Dendritic cell treated with granulocyte-macrophage colony-stimulating factor and Interleukin-4, amounts not matched to agents 40 ng/mL and 50 ng/mL, for 4 days (primary cell): ENCODE measurements around the gene CEMIP.

Source experiments
- H3K27ac Mint-ChIP-seq: one replicate; pipeline ENCODE4 v1.8.0; 2022; ENCODE audit warnings: mild to moderate bottlenecking, mixed read lengths
- H3K27me3 Mint-ChIP-seq: one replicate; pipeline ENCODE4 v1.8.0; 2022; ENCODE audit warnings: mild to moderate bottlenecking, mixed read lengths
- H3K36me3 Mint-ChIP-seq: one replicate; pipeline ENCODE4 v1.8.0; 2022; ENCODE audit warnings: low read depth, mixed read lengths
- H3K4me1 Mint-ChIP-seq: one replicate; pipeline ENCODE4 v1.8.0; 2022; ENCODE audit warnings: low read depth, mixed read lengths
- H3K4me3 Mint-ChIP-seq: one replicate; pipeline ENCODE4 v1.8.0; 2022; ENCODE audit warnings: mild to moderate bottlenecking, moderate library complexity, mixed read lengths
- H3K9me3 Mint-ChIP-seq: one replicate; pipeline ENCODE4 v1.8.0; 2022; ENCODE audit warnings: mixed read lengths
- intact Hi-C: fragments of 100-400 bp; cut with micrococcal nuclease; formaldehyde crosslinking; loops from one replicate; pipeline ENCODE4 v1.15.0; 2022

Gene CEMIP

GRCh38 chr15:80780416-80781221 is 1.4 kb downstream of the CEMIP start:
- peaks cover 83% of the 10 kb centered on the region for H3K27me3 Mint-ChIP-seq

GRCh38 chr15:80783260-80783659 is 4.1 kb downstream of the CEMIP start:
- H3K9me3 Mint-ChIP-seq, result no peaks in the 10 kb centered on the region
- H3K4me3 Mint-ChIP-seq, result no peak overlapping the region
- H3K36me3 Mint-ChIP-seq, result no peaks in the 10 kb centered on the region
- H3K27ac Mint-ChIP-seq, result no peak overlapping the region
- intact Hi-C loops, result no loop called here
- H3K4me1 Mint-ChIP-seq, result peaks cover 25% of the 10 kb centered on the region
- peaks cover 69% of the 10 kb centered on the region for H3K27me3 Mint-ChIP-seq

More at GRCh38 chr15:80780416-80781221, 1.4 kb downstream of the CEMIP start:
- no peaks in the 10 kb centered on the region for H3K36me3 Mint-ChIP-seq
- H3K4me1 Mint-ChIP-seq, result peaks cover 35% of the 10 kb centered on the region
- no peaks in the 10 kb centered on the region for H3K9me3 Mint-ChIP-seq
- H3K4me3 Mint-ChIP-seq, result no peak overlapping the region
- intact Hi-C loops, result no loop called here
- no peak overlapping the region for H3K27ac Mint-ChIP-seq

GRCh38 chr15:80785335-80785734 is 6.2 kb downstream of the CEMIP start:
- peaks cover 31% of the 10 kb centered on the region for H3K4me1 Mint-ChIP-seq
- intact Hi-C loops, result no loop called here

GRCh38 chr15:80785811-80786354 is 6.7 kb downstream of the CEMIP start:
- H3K27me3 Mint-ChIP-seq, result peaks cover 47% of the 10 kb centered on the region
- intact Hi-C loops, result no loop called here
- H3K9me3 Mint-ChIP-seq, result no peaks in the 10 kb centered on the region
- peaks cover 32% of the 10 kb centered on the region for H3K4me1 Mint-ChIP-seq
- H3K36me3 Mint-ChIP-seq, result no peaks in the 10 kb centered on the region
- no peak overlapping the region for H3K27ac Mint-ChIP-seq
- no peak overlapping the region for H3K4me3 Mint-ChIP-seq

More at GRCh38 chr15:80785335-80785734, 6.2 kb downstream of the CEMIP start:
- Mint-ChIP-seq H3K9me3 (no peaks in the 10 kb centered on the region), H3K4me3 (no peak overlapping the region), H3K36me3 (no peaks in the 10 kb centered on the region), H3K27ac (no peak overlapping the region), H3K27me3 (peaks cover 51% of the 10 kb centered on the region)

GRCh38 chr15:80787316-80787715 is 8.1 kb downstream of the CEMIP start:
- H3K27me3 Mint-ChIP-seq, result peaks cover 33% of the 10 kb centered on the region
- no peaks in the 10 kb centered on the region for H3K9me3 Mint-ChIP-seq
- intact Hi-C loops, result no loop called here
- peaks cover 34% of the 10 kb centered on the region for H3K4me1 Mint-ChIP-seq
- H3K27ac Mint-ChIP-seq, result no peak overlapping the region
- H3K4me3 Mint-ChIP-seq, result no peak overlapping the region
- H3K36me3 Mint-ChIP-seq, result no peaks in the 10 kb centered on the region

GRCh38 chr15:80788536-80788935 is 9.4 kb downstream of the CEMIP start:
- intact Hi-C loops, result no loop called here
- H3K4me1 Mint-ChIP-seq, result peaks cover 34% of the 10 kb centered on the region
- no peak overlapping the region for H3K27ac Mint-ChIP-seq
- H3K9me3 Mint-ChIP-seq, result no peaks in the 10 kb centered on the region
- no peaks in the 10 kb centered on the region for H3K36me3 Mint-ChIP-seq
- no peak overlapping the region for H3K4me3 Mint-ChIP-seq
- peaks cover 23% of the 10 kb centered on the region for H3K27me3 Mint-ChIP-seq

GRCh38 chr15:80789296-80789695 is 10.1 kb downstream of the CEMIP start:
- H3K9me3 Mint-ChIP-seq, result no peaks in the 10 kb centered on the region
- no peaks in the 10 kb centered on the region for H3K36me3 Mint-ChIP-seq
- peaks cover 18% of the 10 kb centered on the region for H3K27me3 Mint-ChIP-seq
- no peak overlapping the region for H3K4me3 Mint-ChIP-seq
- intact Hi-C loops, result no loop called here
- no peak overlapping the region for H3K27ac Mint-ChIP-seq
- H3K4me1 Mint-ChIP-seq, result peaks cover 34% of the 10 kb centered on the region

- intact Hi-C loops, result no loop called here
- Mint-ChIP-seq H3K9me3 (no peaks in the 10 kb centered on the region), H3K4me3 (no peak overlapping the region), H3K27ac (no peak overlapping the region), H3K36me3 (no peaks in the 10 kb centered on the region), H3K27me3 (peaks cover 15% of the 10 kb centered on the region), H3K4me1 (peaks cover 34% of the 10 kb centered on the region)
Observed at GRCh38 chr15:80789796-80790195, 10.6 kb downstream of the CEMIP start.

GRCh38 chr15:80790236-80790635 is 11.1 kb downstream of the CEMIP start:
- Mint-ChIP-seq H3K27me3 (peaks cover 14% of the 10 kb centered on the region), H3K4me1 (peaks cover 34% of the 10 kb centered on the region), H3K9me3 (no peaks in the 10 kb centered on the region), H3K4me3 (no peak overlapping the region), H3K36me3 (no peaks in the 10 kb centered on the region), H3K27ac (no peak overlapping the region)
- intact Hi-C loops, result no loop called here

- H3K27ac Mint-ChIP-seq, result no peak overlapping the region
- intact Hi-C loops, result no loop called here
- H3K27me3 Mint-ChIP-seq, result peaks cover 17% of the 10 kb centered on the region
- peaks cover 34% of the 10 kb centered on the region for H3K4me1 Mint-ChIP-seq
- no peaks in the 10 kb centered on the region for H3K9me3 Mint-ChIP-seq
- H3K36me3 Mint-ChIP-seq, result no peaks in the 10 kb centered on the region
- no peak overlapping the region for H3K4me3 Mint-ChIP-seq
Observed at GRCh38 chr15:80791004-80791403, 11.8 kb downstream of the CEMIP start.

GRCh38 chr15:80796407-80796806 is 17.2 kb downstream of the CEMIP start:
- H3K9me3 Mint-ChIP-seq, result no peaks in the 10 kb centered on the region
- intact Hi-C loops, result no loop called here
- no peak overlapping the region for H3K27ac Mint-ChIP-seq
- H3K4me3 Mint-ChIP-seq, result no peak overlapping the region
- peaks cover 11% of the 10 kb centered on the region for H3K27me3 Mint-ChIP-seq
- H3K36me3 Mint-ChIP-seq, result no peaks in the 10 kb centered on the region
- no peaks in the 10 kb centered on the region for H3K4me1 Mint-ChIP-seq

- Mint-ChIP-seq H3K9me3 (no peaks in the 10 kb centered on the region), H3K27me3 (peaks cover 11% of the 10 kb centered on the region), H3K4me3 (no peak overlapping the region), H3K36me3 (no peaks in the 10 kb centered on the region), H3K4me1 (no peaks in the 10 kb centered on the region), H3K27ac (no peak overlapping the region)
- intact Hi-C loops, result no loop called here
Observed at GRCh38 chr15:80798911-80799310, 19.7 kb downstream of the CEMIP start.

GRCh38 chr15:80800067-80800466 is 20.9 kb downstream of the CEMIP start:
- Mint-ChIP-seq H3K9me3 (no peaks in the 10 kb centered on the region), H3K4me1 (no peaks in the 10 kb centered on the region), H3K4me3 (no peak overlapping the region), H3K36me3 (no peaks in the 10 kb centered on the region), H3K27ac (no peak overlapping the region), H3K27me3 (peaks cover 6% of the 10 kb centered on the region)
- intact Hi-C loops, result no loop called here

- Mint-ChIP-seq H3K27ac (no peak overlapping the region), H3K9me3 (no peaks in the 10 kb centered on the region), H3K4me1 (no peaks in the 10 kb centered on the region), H3K27me3 (peaks cover 1% of the 10 kb centered on the region), H3K36me3 (no peaks in the 10 kb centered on the region), H3K4me3 (no peak overlapping the region)
- intact Hi-C loops, result no loop called here
Observed at GRCh38 chr15:80801891-80802680, 22.9 kb downstream of the CEMIP start.
